ENCODE data around the gene INMT. TPM values are rescaled to one million over a fixed set of nuclear protein-coding genes. Genes with fewer than 3 reads are reported as not detected.

The INMT gene
- total RNA-seq, 1 donor from 2014 or later, result 5.6 TPM

GRCh38 chr7:30741289-30741688 lies 10.6 kb upstream of the INMT start:
- Histone ChIP-seq H3K36me3 (no peaks in the 10 kb centered on the region), H3K4me3 (no peak overlapping the region), H3K27ac (no peak overlapping the region), H3K4me1 (peaks cover 9% of the 10 kb centered on the region), H3K27me3 (no peaks in the 10 kb centered on the region), H3K9me3 (no peaks in the 10 kb centered on the region)
- intact Hi-C loops (cut with DNase I), result no loop called here
- TF ChIP-seq POLR2AphosphoS5 (IDR thresholded peaks at IDR 0.05; ENCODE audit: insufficient read depth in 1 of 2, low read depth in 1 of 2) (no peak), CTCF (IDR thresholded peaks at IDR 0.05) (no peak), POLR2A (IDR thresholded peaks at IDR 0.05) (no peak)
- no peak for DNase-seq (ENCODE audit: extremely low spot score in 2 of 2)

GRCh38 chr7:30743371-30744074 lies 8.4 kb upstream of the INMT start:
- Histone ChIP-seq H3K36me3 (no peaks in the 10 kb centered on the region), H3K4me1 (peaks cover 9% of the 10 kb centered on the region), H3K27me3 (no peaks in the 10 kb centered on the region), H3K4me3 (no peak overlapping the region), H3K27ac (no peak overlapping the region), H3K9me3 (no peaks in the 10 kb centered on the region)
- intact Hi-C loops (cut with DNase I), result no loop called here
- TF ChIP-seq POLR2A (IDR thresholded peaks at IDR 0.05) (no peak), CTCF (IDR thresholded peaks at IDR 0.05) (no peak), POLR2AphosphoS5 (IDR thresholded peaks at IDR 0.05; ENCODE audit: insufficient read depth in 1 of 2, low read depth in 1 of 2) (no peak)
- no peak for DNase-seq (ENCODE audit: extremely low spot score in 2 of 2)

DNA sequence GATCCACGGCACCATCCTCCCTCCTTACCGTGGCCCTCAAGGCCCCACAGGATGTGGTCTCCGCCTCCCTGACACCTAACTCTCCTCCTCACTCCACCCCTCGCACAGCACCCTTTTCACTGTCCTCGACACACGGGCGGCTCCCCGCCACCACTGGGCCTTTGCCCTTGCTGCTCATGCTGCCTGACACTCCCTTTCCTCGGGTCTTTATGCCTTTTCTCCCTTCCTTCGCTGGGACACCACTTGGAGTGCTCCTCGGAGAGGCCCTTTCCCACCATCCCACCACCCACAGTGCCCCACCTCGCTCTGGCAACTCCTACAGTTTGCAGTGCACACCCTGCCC lies 7.9 kb upstream of the INMT start:
- no peak for DNase-seq (ENCODE audit: extremely low spot score in 2 of 2)
- Histone ChIP-seq H3K4me1 (peaks cover 9% of the 10 kb centered on the region), H3K27me3 (no peaks in the 10 kb centered on the region), H3K4me3 (no peak overlapping the region), H3K9me3 (no peaks in the 10 kb centered on the region), H3K27ac (no peak overlapping the region), H3K36me3 (no peaks in the 10 kb centered on the region)
- intact Hi-C loops (cut with DNase I), result no loop called here
- TF ChIP-seq CTCF (IDR thresholded peaks at IDR 0.05) (no peak), POLR2AphosphoS5 (IDR thresholded peaks at IDR 0.05; ENCODE audit: insufficient read depth in 1 of 2, low read depth in 1 of 2) (no peak)

GRCh38 chr7:30745261-30745941 lies 6.5 kb upstream of the INMT start:
- Histone ChIP-seq H3K27me3 (no peaks in the 10 kb centered on the region), H3K4me3 (no peak overlapping the region), H3K36me3 (no peaks in the 10 kb centered on the region), H3K27ac (no peak overlapping the region), H3K4me1 (peaks cover 12% of the 10 kb centered on the region), H3K9me3 (no peaks in the 10 kb centered on the region)
- DNase-seq (ENCODE audit: extremely low spot score in 2 of 2), result no peak
- TF ChIP-seq POLR2A (IDR thresholded peaks at IDR 0.05), result no peak
- no peak for TF ChIP-seq POLR2AphosphoS5 (IDR thresholded peaks at IDR 0.05; ENCODE audit: insufficient read depth in 1 of 2, low read depth in 1 of 2)
- no peak for TF ChIP-seq CTCF (IDR thresholded peaks at IDR 0.05)
- intact Hi-C loops (cut with DNase I), result no loop called here

GRCh38 chr7:30750010-30750409 lies 1.9 kb upstream of the INMT start:
- H3K4me1 ChIP-seq, result peaks cover 37% of the 10 kb centered on the region
- no peaks in the 10 kb centered on the region for H3K36me3 ChIP-seq
- H3K4me3 ChIP-seq, result no peak overlapping the region
- H3K9me3 ChIP-seq, result no peaks in the 10 kb centered on the region
- no peak for DNase-seq (ENCODE audit: extremely low spot score in 2 of 2)
- H3K27ac ChIP-seq, result peak overlapping the region; percentile 75
- TF ChIP-seq POLR2AphosphoS5 (IDR thresholded peaks at IDR 0.05; ENCODE audit: insufficient read depth in 1 of 2, low read depth in 1 of 2) (no peak), POLR2A (IDR thresholded peaks at IDR 0.05) (no peak), CTCF (IDR thresholded peaks at IDR 0.05) (no peak)
- H3K27me3 ChIP-seq, result no peaks in the 10 kb centered on the region
- intact Hi-C loops (cut with DNase I), result no loop called here
